PC-9 (cell line): ENCODE measurements around the gene RMC1.

Source experiments
- EZH2 ChIP-seq: fragments of 200-600 bp; sonication (generic); IDR thresholded peaks from 2 replicates; pipeline ENCODE4 v1.8.0; 2017; ENCODE audit warnings: antibody characterized with exemption, low read depth
- TF ChIP-seq, protein P1 (sequence below): fragments of 200-600 bp; sonication (generic); conservative IDR thresholded peaks from 2 replicates; pipeline ENCODE4 v1.6.1; 2017; ENCODE audit warnings: mixed run types, antibody characterized with exemption, mild to moderate bottlenecking, moderate library complexity

DNA sequence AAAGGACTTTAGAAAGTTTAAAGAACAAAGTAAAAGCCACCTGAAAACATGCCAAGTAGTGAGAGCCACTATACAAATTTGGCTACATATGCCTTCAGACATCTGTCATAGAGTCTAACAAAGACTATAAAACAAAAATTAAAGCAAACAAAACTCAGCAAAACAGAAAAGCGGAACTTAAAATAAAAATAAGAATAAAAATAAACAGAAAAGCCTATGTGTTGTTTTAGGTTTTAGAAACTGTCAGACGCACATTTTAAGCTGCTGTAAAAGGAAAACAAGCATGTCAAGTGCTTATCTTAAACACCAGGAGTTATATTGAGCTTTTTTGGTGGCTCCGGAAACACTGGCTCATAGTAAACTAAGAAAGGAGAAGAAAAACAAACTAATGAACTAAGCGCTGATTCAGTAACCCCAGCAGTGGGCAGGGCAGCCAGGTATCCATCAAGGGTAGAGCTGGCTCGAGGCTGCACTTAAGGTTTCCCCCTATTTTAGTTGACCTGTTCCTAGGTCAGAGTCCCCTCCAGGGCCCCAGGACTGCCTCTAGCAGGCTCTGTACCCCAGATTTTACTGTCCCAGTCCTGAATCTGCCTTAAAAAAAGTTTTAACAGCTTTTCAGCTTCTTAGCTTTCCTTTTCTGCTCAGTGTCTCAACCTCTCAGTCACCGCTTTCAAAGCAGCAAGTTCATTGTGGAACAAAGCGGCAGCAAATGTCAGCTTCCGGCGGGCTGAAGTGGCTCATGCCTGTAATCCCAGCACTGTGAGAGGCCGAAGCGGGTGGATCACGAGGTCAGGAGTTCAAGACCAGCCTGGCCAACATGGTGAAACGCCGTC is 15.4 kb upstream of the RMC1 start:
- TF ChIP-seq, protein P1, sequence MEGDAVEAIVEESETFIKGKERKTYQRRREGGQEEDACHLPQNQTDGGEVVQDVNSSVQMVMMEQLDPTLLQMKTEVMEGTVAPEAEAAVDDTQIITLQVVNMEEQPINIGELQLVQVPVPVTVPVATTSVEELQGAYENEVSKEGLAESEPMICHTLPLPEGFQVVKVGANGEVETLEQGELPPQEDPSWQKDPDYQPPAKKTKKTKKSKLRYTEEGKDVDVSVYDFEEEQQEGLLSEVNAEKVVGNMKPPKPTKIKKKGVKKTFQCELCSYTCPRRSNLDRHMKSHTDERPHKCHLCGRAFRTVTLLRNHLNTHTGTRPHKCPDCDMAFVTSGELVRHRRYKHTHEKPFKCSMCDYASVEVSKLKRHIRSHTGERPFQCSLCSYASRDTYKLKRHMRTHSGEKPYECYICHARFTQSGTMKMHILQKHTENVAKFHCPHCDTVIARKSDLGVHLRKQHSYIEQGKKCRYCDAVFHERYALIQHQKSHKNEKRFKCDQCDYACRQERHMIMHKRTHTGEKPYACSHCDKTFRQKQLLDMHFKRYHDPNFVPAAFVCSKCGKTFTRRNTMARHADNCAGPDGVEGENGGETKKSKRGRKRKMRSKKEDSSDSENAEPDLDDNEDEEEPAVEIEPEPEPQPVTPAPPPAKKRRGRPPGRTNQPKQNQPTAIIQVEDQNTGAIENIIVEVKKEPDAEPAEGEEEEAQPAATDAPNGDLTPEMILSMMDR, result no peak
- no peak for TF ChIP-seq EZH2
